Rectal smooth muscle tissue (tissue), 1 donor: ENCODE measurements around the gene NCKAP5.

Experiments
- H3K27ac ChIP-seq: one replicate; pipeline ENCODE4 v1.7.0; 2013; ENCODE audit warnings: low read depth, low read length, inconsistent platforms
- H3K27me3 ChIP-seq: one replicate; pipeline ENCODE4 v1.7.0; 2013; ENCODE audit warnings: low read length; ENCODE audit not compliant: control insufficient read depth, insufficient read depth
- H3K36me3 ChIP-seq: one replicate; pipeline ENCODE4 v1.7.0; 2013; ENCODE audit warnings: low read length; ENCODE audit not compliant: control insufficient read depth, insufficient read depth
- H3K4me1 ChIP-seq: one replicate; pipeline ENCODE4 v1.7.0; 2013; ENCODE audit warnings: low read length; ENCODE audit not compliant: control insufficient read depth, insufficient read depth
- H3K4me3 ChIP-seq: one replicate; pipeline ENCODE4 v1.7.0; 2013; ENCODE audit warnings: low read length
- H3K9ac ChIP-seq: one replicate; pipeline ENCODE4 v1.7.0; 2013; ENCODE audit warnings: low read length

NCKAP5 gene

GRCh38 chr2:133516405-133517026 is 51.7 kb downstream of the NCKAP5 start:
- no peaks in the 10 kb centered on the region for H3K27me3 ChIP-seq
- no peak overlapping the region for H3K9ac ChIP-seq
- H3K4me3 ChIP-seq = no peak overlapping the region
- H3K4me1 ChIP-seq = no peaks in the 10 kb centered on the region
- H3K36me3 ChIP-seq = no peaks in the 10 kb centered on the region
- H3K27ac ChIP-seq = no peak overlapping the region

- Histone ChIP-seq H3K36me3 (no peaks in the 10 kb centered on the region), H3K9ac (no peak overlapping the region), H3K4me1 (no peaks in the 10 kb centered on the region), H3K27ac (no peak overlapping the region), H3K4me3 (no peak overlapping the region), H3K27me3 (no peaks in the 10 kb centered on the region)
Measured at GRCh38 chr2:133515271-133515670, 53.0 kb downstream of the NCKAP5 start.

- Histone ChIP-seq H3K27ac (no peak overlapping the region), H3K4me1 (no peaks in the 10 kb centered on the region), H3K9ac (no peak overlapping the region), H3K36me3 (no peaks in the 10 kb centered on the region), H3K4me3 (no peak overlapping the region), H3K27me3 (no peaks in the 10 kb centered on the region)
Measured at GRCh38 chr2:133513893-133514292, 54.4 kb downstream of the NCKAP5 start.

DNA sequence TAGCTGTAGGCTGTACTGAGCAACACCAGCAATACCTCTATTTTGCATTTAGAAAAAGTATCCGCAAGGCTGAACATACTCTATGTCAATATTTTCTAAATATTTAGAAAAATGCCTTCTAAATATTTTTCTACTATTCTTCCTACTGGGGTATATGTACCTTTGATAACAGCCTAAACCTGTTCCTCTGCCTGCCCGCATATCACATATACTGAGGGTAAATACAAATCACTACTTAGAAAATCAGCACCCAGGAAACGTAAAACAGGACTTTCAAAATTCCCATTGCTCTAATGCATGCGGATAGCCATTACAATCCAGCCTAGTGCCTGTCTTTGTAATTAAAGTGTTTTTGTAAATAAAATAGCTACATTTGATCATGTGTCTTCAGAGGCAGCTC is 56.1 kb downstream of the NCKAP5 start:
- Histone ChIP-seq H3K36me3 (no peaks in the 10 kb centered on the region), H3K4me3 (no peak overlapping the region), H3K9ac (no peak overlapping the region), H3K27me3 (no peaks in the 10 kb centered on the region), H3K27ac (no peak overlapping the region), H3K4me1 (no peaks in the 10 kb centered on the region)

DNA sequence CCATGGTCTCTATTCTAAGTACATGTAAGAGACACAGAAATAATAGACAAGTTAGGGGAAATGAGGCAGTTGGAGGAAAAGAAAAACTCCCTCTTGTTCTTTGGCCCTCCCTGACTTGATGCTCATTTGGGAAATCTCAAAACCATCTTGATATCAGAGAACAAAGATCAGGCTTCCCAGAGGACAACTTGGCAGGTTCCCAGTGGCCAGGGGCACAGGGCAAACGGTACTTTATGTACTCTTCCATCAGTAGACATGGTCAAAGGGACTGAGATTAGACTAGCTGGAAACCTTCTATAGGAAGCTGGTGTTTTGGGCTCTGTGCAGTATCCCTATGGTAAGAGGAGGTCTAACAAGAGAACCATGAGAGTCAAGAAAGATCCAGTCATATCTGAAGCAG is 56.6 kb downstream of the NCKAP5 start:
- H3K9ac ChIP-seq = no peak overlapping the region
- H3K27ac ChIP-seq = no peak overlapping the region
- H3K36me3 ChIP-seq = no peaks in the 10 kb centered on the region
- no peaks in the 10 kb centered on the region for H3K4me1 ChIP-seq
- H3K27me3 ChIP-seq = no peaks in the 10 kb centered on the region
- no peak overlapping the region for H3K4me3 ChIP-seq

DNA sequence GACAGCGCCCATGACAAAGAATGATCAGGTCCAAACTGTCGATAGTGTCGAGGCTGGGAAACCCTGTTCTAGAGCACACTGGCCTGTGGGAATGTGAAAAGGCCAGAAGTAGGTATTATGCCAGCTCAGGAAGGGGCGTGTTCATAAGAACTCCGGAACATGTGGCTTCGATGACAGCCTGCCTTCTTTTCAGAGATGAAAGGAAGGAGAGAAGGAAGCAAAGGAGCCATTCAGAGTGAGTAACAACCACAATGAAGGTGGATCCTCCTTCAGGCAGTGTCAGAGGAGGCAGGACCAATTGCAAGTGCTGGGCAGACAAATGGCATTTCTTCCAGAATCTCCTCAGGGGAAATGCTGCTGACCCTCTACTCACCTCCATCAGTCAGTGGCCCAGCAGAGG is 58.5 kb downstream of the NCKAP5 start:
- no peaks in the 10 kb centered on the region for H3K36me3 ChIP-seq
- H3K4me3 ChIP-seq = no peak overlapping the region

DNA sequence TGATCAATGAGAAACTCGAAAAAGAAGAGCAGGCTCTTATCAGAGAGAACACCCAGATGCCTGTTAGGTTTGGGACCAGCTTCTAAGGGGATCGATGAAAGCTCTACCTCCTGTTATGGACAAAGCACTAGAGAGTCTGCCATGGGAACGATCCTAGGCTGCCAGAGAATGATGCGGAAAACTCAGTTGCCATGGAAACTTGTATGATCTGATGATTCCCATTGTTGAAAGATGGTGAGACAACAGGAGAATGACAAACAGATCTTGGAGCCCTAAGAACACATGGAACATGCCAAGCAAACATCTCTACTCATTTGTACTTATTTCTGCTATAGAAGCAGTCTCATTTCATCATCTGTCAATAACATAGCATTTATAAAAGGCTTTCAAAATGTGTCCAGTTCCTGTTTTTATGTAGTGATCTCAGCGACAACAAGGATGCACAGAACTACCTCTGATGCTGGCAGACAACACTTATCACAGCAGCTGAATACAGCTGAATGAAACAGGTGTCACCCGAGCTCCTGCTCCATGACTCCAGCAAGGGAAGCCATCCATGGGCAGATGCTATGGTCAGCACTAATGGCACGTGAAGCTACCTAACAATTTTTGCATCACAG is 59.6 kb downstream of the NCKAP5 start:
- no peaks in the 10 kb centered on the region for H3K4me1 ChIP-seq
- no peaks in the 10 kb centered on the region for H3K36me3 ChIP-seq
- H3K9ac ChIP-seq = no peak overlapping the region
- H3K27ac ChIP-seq = no peak overlapping the region
- H3K4me3 ChIP-seq = no peak overlapping the region
- H3K27me3 ChIP-seq = no peaks in the 10 kb centered on the region

More for the DNA sequence above, 58.5 kb downstream of the NCKAP5 start:
- Histone ChIP-seq H3K27ac (no peak overlapping the region), H3K4me1 (no peaks in the 10 kb centered on the region), H3K27me3 (no peaks in the 10 kb centered on the region), H3K9ac (no peak overlapping the region)

GRCh38 chr2:133506996-133507395 is 61.3 kb downstream of the NCKAP5 start:
- Histone ChIP-seq H3K36me3 (no peaks in the 10 kb centered on the region), H3K4me1 (no peaks in the 10 kb centered on the region), H3K9ac (no peak overlapping the region), H3K4me3 (no peak overlapping the region), H3K27ac (no peak overlapping the region), H3K27me3 (no peaks in the 10 kb centered on the region)

DNA sequence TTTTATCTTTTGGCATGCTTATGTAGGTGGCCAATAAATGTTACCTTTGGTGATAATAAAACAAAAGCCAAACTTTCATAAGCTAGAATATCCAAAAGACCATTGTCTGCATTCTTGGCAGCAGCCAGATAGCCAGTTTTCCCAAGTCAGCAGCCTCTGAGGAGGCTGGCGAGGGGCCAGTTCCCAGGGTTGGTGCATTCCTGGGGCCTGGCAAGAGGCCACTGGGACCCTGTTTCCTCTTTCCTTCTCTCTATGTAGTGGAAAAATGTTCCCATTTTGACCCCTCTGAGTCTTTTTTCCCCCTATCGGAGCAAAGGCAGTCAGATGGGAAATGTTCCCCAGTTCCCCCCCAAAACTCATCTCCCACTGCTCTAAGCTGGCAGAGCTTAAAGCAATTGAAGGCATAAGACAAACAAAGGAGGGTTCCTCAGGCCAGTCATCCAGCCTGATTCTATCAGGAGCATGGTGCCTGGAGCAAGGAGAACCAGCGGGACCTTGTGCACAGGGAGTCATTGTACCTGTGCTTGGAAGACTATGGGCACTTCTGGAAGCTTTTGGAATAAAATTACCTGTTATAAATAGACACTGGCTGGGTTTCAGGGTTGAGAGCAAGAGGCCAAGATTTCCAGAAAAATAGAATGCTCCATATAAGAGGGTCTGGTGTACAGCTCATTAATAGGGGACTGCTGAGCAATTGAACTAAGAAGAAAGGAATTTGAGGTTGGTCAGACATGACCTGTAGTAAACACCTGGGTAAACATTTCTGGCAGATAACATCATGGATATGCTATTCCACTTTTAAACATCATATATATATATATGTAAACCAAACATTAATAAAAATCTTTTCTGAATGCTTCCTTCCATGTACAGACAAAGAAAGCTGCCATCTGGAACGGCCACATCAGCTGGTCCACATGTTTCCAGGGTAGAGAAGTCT is 63.4 kb downstream of the NCKAP5 start:
- Histone ChIP-seq H3K36me3 (no peaks in the 10 kb centered on the region), H3K9ac (no peak overlapping the region), H3K27ac (no peak overlapping the region), H3K4me3 (no peak overlapping the region), H3K4me1 (no peaks in the 10 kb centered on the region), H3K27me3 (no peaks in the 10 kb centered on the region)

DNA sequence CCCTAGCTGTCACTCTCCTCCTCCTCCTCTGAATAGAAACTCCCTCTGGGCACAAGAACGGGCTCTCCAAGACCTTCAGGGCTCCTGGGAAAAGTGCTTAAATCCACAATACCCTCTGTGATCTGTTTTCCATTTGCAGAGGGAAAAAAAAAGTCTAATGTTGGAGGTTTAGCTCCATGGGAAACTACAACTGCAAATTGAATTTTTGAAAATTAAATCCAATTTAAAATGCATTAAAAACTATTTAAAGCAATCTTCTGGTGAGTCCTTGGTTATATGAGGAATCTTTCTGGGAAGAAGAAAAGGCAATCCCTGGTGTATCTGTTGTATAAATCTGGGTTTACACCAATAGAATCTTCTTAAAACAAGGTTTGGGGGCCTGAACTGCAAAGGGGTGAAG is 64.3 kb downstream of the NCKAP5 start:
- Histone ChIP-seq H3K9ac (no peak overlapping the region), H3K4me3 (no peak overlapping the region), H3K4me1 (no peaks in the 10 kb centered on the region), H3K27ac (no peak overlapping the region), H3K36me3 (no peaks in the 10 kb centered on the region), H3K27me3 (no peaks in the 10 kb centered on the region)

- H3K4me3 ChIP-seq = no peak overlapping the region
- H3K9ac ChIP-seq = no peak overlapping the region
- no peaks in the 10 kb centered on the region for H3K27me3 ChIP-seq
- H3K4me1 ChIP-seq = no peaks in the 10 kb centered on the region
- H3K36me3 ChIP-seq = no peaks in the 10 kb centered on the region
- no peak overlapping the region for H3K27ac ChIP-seq
Measured at GRCh38 chr2:133503323-133503722, 64.9 kb downstream of the NCKAP5 start.

GRCh38 chr2:133502678-133503077 is 65.6 kb downstream of the NCKAP5 start:
- H3K9ac ChIP-seq = no peak overlapping the region
- H3K36me3 ChIP-seq = no peaks in the 10 kb centered on the region
- no peaks in the 10 kb centered on the region for H3K4me1 ChIP-seq
- no peak overlapping the region for H3K4me3 ChIP-seq
- H3K27ac ChIP-seq = no peak overlapping the region
- H3K27me3 ChIP-seq = no peaks in the 10 kb centered on the region
